ENCODE results near the gene IL21R. TPM values are rescaled to one million over a fixed set of nuclear protein-coding genes. Genes with fewer than 3 reads are reported as not detected.
A peak's percentile ranks its signal among the peaks of the same experiment; 100 is the strongest.

Gene IL21R
- total RNA-seq, 1 donor from 2014 or later: 1.6 TPM

- TF ChIP-seq CTCF (IDR thresholded peaks at IDR 0.05; ENCODE audit: insufficient read depth, low read length, poor library complexity, severe bottlenecking): no peak
- DNase-seq (ENCODE audit: low read depth): no peak
Measured at GRCh38 chr16:27425961-27426360, 24.0 kb downstream of the IL21R start.

GRCh38 chr16:27426423-27427408 lies 24.7 kb downstream of the IL21R start:
- no peak overlapping the region for H3K4me3 ChIP-seq (ENCODE audit: low read depth, low read length)

More at GRCh38 chr16:27425961-27426360, 24.0 kb downstream of the IL21R start:
- no peaks in the 10 kb centered on the region for H3K27me3 ChIP-seq (ENCODE audit: control insufficient read depth, insufficient read depth, low read length)
- no peak overlapping the region for H3K4me3 ChIP-seq (ENCODE audit: low read depth, low read length)
- H3K36me3 ChIP-seq (ENCODE audit: control insufficient read depth, insufficient read depth, low read length): no peaks in the 10 kb centered on the region

GRCh38 chr16:27427538-27427937 lies 25.6 kb downstream of the IL21R start:
- Histone ChIP-seq H3K27me3 (ENCODE audit: control insufficient read depth, insufficient read depth, low read length) (no peaks in the 10 kb centered on the region), H3K36me3 (ENCODE audit: control insufficient read depth, insufficient read depth, low read length) (no peaks in the 10 kb centered on the region), H3K4me3 (ENCODE audit: low read depth, low read length) (no peak overlapping the region)
- TF ChIP-seq CTCF (IDR thresholded peaks at IDR 0.05; ENCODE audit: insufficient read depth, low read length, poor library complexity, severe bottlenecking): no peak
- no peak for DNase-seq (ENCODE audit: low read depth)

More at GRCh38 chr16:27426423-27427408, 24.7 kb downstream of the IL21R start:
- no peaks in the 10 kb centered on the region for H3K27me3 ChIP-seq (ENCODE audit: control insufficient read depth, insufficient read depth, low read length)
- no peak for TF ChIP-seq CTCF (IDR thresholded peaks at IDR 0.05; ENCODE audit: insufficient read depth, low read length, poor library complexity, severe bottlenecking)
- peak; percentile 94 for DNase-seq (ENCODE audit: low read depth)
- H3K36me3 ChIP-seq (ENCODE audit: control insufficient read depth, insufficient read depth, low read length): no peaks in the 10 kb centered on the region

- DNase-seq (ENCODE audit: low read depth): no peak
Measured at GRCh38 chr16:27428026-27428785, 26.2 kb downstream of the IL21R start.

GRCh38 chr16:27429330-27429871 lies 27.4 kb downstream of the IL21R start:
- TF ChIP-seq CTCF (IDR thresholded peaks at IDR 0.05; ENCODE audit: insufficient read depth, low read length, poor library complexity, severe bottlenecking): no peak
- Histone ChIP-seq H3K4me3 (ENCODE audit: low read depth, low read length) (no peak overlapping the region), H3K36me3 (ENCODE audit: control insufficient read depth, insufficient read depth, low read length) (no peaks in the 10 kb centered on the region)

More at GRCh38 chr16:27428026-27428785, 26.2 kb downstream of the IL21R start:
- no peak for TF ChIP-seq CTCF (IDR thresholded peaks at IDR 0.05; ENCODE audit: insufficient read depth, low read length, poor library complexity, severe bottlenecking)
- Histone ChIP-seq H3K36me3 (ENCODE audit: control insufficient read depth, insufficient read depth, low read length) (no peaks in the 10 kb centered on the region), H3K27me3 (ENCODE audit: control insufficient read depth, insufficient read depth, low read length) (no peaks in the 10 kb centered on the region), H3K4me3 (ENCODE audit: low read depth, low read length) (no peak overlapping the region)

More at GRCh38 chr16:27429330-27429871, 27.4 kb downstream of the IL21R start:
- DNase-seq (ENCODE audit: low read depth): no peak
- no peaks in the 10 kb centered on the region for H3K27me3 ChIP-seq (ENCODE audit: control insufficient read depth, insufficient read depth, low read length)

Measured in kidney epithelial cell (primary cell).